ENCODE results near the gene CCDC197. TPM values are rescaled to one million over a fixed set of nuclear protein-coding genes. Genes with fewer than 3 reads are reported as not detected.
A peak's percentile ranks its signal among the peaks of the same experiment; 100 is the strongest.

The CCDC197 gene
- total and polyA plus RNA-seq, 2 of the 4 experiments (the other 2 are of a cell fraction): not detected

DNA sequence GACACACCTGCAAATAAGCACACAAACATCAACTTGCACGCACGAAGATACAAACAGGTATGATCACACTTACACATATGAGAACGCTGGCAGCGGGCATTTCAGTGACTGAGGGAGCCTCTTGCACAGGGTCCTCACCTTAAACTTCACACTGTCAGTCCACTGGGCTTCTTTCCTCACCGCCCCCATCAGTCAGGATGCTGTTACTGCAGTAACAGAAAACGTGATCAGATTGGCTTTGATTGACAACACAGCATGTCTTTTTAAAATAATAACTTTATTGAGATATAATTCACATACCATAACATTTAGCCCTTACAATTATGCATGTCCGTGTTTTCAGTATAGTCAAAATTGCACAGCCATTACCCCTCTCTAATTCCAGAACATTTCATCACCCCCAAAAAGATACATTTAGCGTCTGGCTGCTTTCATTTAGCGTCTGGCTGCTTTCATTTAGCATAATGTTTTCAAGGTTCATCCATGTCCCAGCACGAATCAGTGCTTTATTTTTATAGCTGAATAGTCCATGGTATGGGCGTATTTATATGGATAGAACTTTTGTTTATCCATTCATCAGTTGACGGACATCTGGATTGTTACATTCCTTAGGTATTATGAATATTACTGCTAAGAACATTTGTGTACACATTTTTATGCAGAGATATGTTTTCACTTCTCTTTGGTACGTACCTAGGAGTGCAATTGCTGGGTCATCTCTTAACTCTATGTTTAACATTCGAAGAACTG, 8.4 kb downstream of the CCDC197 start:
- no peak overlapping the region for H2AFZ ChIP-seq (replicated peaks; ENCODE audit: low read length, poor library complexity)
- no peaks in the 10 kb centered on the region for H4K20me1 ChIP-seq (ENCODE audit: insufficient read depth, low read length)
- DNase-seq: no peak
- no peaks in the 10 kb centered on the region for H3K4me1 ChIP-seq (ENCODE audit: control insufficient read depth, insufficient read depth, low read length)
- intact Hi-C loops (cut with micrococcal nuclease): no loop called here
- no peak overlapping the region for H3K4ac ChIP-seq (ENCODE audit: low read depth, low read length)
- no peaks in the 10 kb centered on the region for H3K9me1 ChIP-seq (ENCODE audit: insufficient read depth, low read length)
- CTCF ChIA-PET: interaction anchor here (0.7 to 2.4 kb wide), 2 partner anchors 64 to 66 kb away, joined by 3 to 16 read pairs; no protein-coding TSS in a partner anchor
- in situ Hi-C loops (cut with MboI; ENCODE audit: low sequenced_read_pairs): no loop called here
- no peak overlapping the region for H2AK9ac ChIP-seq (replicated peaks; ENCODE audit: low read depth, low read length, poor library complexity)
- no peak for ATAC-seq (ENCODE audit: low read depth)
- H3K27me3 ChIP-seq (ENCODE audit: control insufficient read depth, insufficient read depth, low read length): peaks cover 38% of the 10 kb centered on the region
- no peak overlapping the region for H2BK5ac ChIP-seq (ENCODE audit: low read depth, low read length, poor library complexity, severe bottlenecking)
- H3K56ac ChIP-seq (ENCODE audit: extremely low read depth, insufficient read depth, low read length): no peak overlapping the region
- dilution Hi-C loops (cut with HindIII; ENCODE audit: low sequenced_read_pairs, unreplicated experiment): no loop called here
- no peak overlapping the region for H3K18ac ChIP-seq (ENCODE audit: low read depth, low read length)
- no peak overlapping the region for H3K4me2 ChIP-seq (ENCODE audit: low read depth, low read length)
- H4K91ac ChIP-seq (ENCODE audit: insufficient read depth, low read depth, low read length): no peak overlapping the region
- no peak overlapping the region for H3K4me3 ChIP-seq (ENCODE audit: insufficient read depth, low read depth, low read length)
- H2BK20ac ChIP-seq (ENCODE audit: low read depth, low read length): no peak overlapping the region
- POLR2A ChIA-PET (ENCODE audit: unreplicated experiment): no interaction called here
- H3K23ac ChIP-seq (ENCODE audit: low read depth, low read length): no peak overlapping the region
- H3K27ac ChIP-seq (ENCODE audit: insufficient read depth, low read length): no peak overlapping the region
- no peak overlapping the region for H2BK15ac ChIP-seq (ENCODE audit: low read depth, low read length)
- WGBS, 2 experiments (ENCODE audit: extremely low coverage in 2 of 2, insufficient read length in 1 of 2): 48% methylated on average over 4 of the region's 14 CpGs; no CpG with 5 or more reads in 1 of the 2 experiments
- H3K9me3 ChIP-seq (ENCODE audit: control insufficient read depth, insufficient read depth, low read length): no peaks in the 10 kb centered on the region
- no peaks in the 10 kb centered on the region for H3K36me3 ChIP-seq (ENCODE audit: control insufficient read depth, insufficient read depth, low read length)
- no peaks in the 10 kb centered on the region for H3K79me1 ChIP-seq (ENCODE audit: low read depth in 1 of 2, low read length in 2 of 2)
- no peak overlapping the region for H3K14ac ChIP-seq (replicated peaks; ENCODE audit: low read depth, low read length)
- H4K5ac ChIP-seq (ENCODE audit: low read depth, low read length): no peak overlapping the region
- H2AK5ac ChIP-seq (ENCODE audit: low read depth, low read length): no peak overlapping the region
- no peak overlapping the region for H3K9ac ChIP-seq (ENCODE audit: low read depth, low read length)
- no peak overlapping the region for H4K8ac ChIP-seq (ENCODE audit: low read depth in 2 of 2, low read length in 2 of 2)
- no TSS peak for BruUV-seq (replicated peaks)
- no peak overlapping the region for H2BK120ac ChIP-seq (ENCODE audit: low read depth, low read length)
- no peak; the same call in 1 of the 2 replicates for TF ChIP-seq BHLHE40 (IDR thresholded peaks at IDR 0.05; ENCODE audit: low read depth, low read length)
- TF ChIP-seq RAD21 (IDR thresholded peaks at IDR 0.05; ENCODE audit: low read length): peak; percentile 23; the same call in 1 of the 2 replicates
- TF ChIP-seq, protein P1, sequence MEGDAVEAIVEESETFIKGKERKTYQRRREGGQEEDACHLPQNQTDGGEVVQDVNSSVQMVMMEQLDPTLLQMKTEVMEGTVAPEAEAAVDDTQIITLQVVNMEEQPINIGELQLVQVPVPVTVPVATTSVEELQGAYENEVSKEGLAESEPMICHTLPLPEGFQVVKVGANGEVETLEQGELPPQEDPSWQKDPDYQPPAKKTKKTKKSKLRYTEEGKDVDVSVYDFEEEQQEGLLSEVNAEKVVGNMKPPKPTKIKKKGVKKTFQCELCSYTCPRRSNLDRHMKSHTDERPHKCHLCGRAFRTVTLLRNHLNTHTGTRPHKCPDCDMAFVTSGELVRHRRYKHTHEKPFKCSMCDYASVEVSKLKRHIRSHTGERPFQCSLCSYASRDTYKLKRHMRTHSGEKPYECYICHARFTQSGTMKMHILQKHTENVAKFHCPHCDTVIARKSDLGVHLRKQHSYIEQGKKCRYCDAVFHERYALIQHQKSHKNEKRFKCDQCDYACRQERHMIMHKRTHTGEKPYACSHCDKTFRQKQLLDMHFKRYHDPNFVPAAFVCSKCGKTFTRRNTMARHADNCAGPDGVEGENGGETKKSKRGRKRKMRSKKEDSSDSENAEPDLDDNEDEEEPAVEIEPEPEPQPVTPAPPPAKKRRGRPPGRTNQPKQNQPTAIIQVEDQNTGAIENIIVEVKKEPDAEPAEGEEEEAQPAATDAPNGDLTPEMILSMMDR (conservative IDR thresholded peaks at IDR 0.05; ENCODE audit: low read depth, low read length): peak; percentile 36
- no peak for TF ChIP-seq RCOR1 (IDR thresholded peaks at IDR 0.05; ENCODE audit: insufficient replicate concordance, low read length)

Measured in IMR-90 (cell line).